Endothelial cell (in vitro differentiated cells): ENCODE measurements around the gene ATXN1. TPM values are rescaled to one million over a fixed set of nuclear protein-coding genes. Genes with fewer than 3 reads are reported as not detected.

ENCODE experiments used
- DNase-seq: peaks from one replicate; pipeline ENCODE4 v3.0.0; 2021; ENCODE audit warnings: low spot score
- H3K27ac Mint-ChIP-seq: one replicate; pipeline ENCODE4 v1.8.0; 2021; ENCODE audit warnings: mixed read lengths, inconsistent platforms; ENCODE audit not compliant: unreplicated experiment
- H3K27me3 Mint-ChIP-seq: one replicate; pipeline ENCODE4 v1.8.0; 2021; ENCODE audit warnings: mild to moderate bottlenecking, moderate library complexity, mixed read lengths, inconsistent platforms; ENCODE audit not compliant: unreplicated experiment
- H3K36me3 Mint-ChIP-seq: one replicate; pipeline ENCODE4 v1.8.0; 2021; ENCODE audit warnings: mild to moderate bottlenecking, low read depth, mixed read lengths, inconsistent platforms; ENCODE audit not compliant: unreplicated experiment
- H3K4me1 Mint-ChIP-seq: one replicate; pipeline ENCODE4 v1.8.0; 2021; ENCODE audit warnings: mild to moderate bottlenecking, mixed read lengths, inconsistent platforms; ENCODE audit not compliant: unreplicated experiment
- H3K4me3 Mint-ChIP-seq: one replicate; pipeline ENCODE4 v1.8.0; 2021; ENCODE audit warnings: mild to moderate bottlenecking, mixed read lengths, inconsistent platforms; ENCODE audit not compliant: unreplicated experiment
- H3K9me3 Mint-ChIP-seq: one replicate; pipeline ENCODE4 v1.8.0; 2021; ENCODE audit warnings: mixed read lengths, inconsistent platforms; ENCODE audit not compliant: unreplicated experiment
- total RNA-seq: library from RNA; stranded (reverse); fragmentation: NEBNext Ultra II Directional; extraction: Animal tissue kit (Norgen Biotek cat#: 25700); gene quantifications from one replicate; pipeline ENCODE4 v1.2.1, GENCODE V29; 2021; ENCODE audit not compliant: unreplicated experiment
- TF ChIP-seq, protein P1 (sequence below): fragments of 200-600 bp; sonication (generic); IDR thresholded peaks from one replicate; pipeline ENCODE4 v1.5.0; 2021; ENCODE audit warnings: antibody characterized with exemption; ENCODE audit not compliant: unreplicated experiment

ATXN1 gene
- total RNA-seq, 1 donor from 2014 or later, result 18.7 TPM

DNA sequence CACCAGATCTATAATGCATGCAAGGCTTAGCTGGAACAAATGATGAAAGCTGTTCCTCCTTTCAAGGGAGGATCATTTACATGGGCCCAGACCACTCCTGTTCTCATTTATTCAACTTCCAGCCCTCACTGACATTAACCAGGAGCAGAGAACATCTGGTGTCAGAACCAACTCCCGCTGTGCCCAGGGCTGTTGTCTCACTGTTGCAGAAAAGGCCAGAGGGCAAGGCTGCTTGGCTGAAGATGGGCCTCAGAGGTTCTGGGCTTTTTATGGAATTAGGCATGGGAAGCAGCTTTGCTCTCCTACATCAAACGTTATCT, 358.7 kb downstream of the ATXN1 start:
- no peaks in the 10 kb centered on the region for H3K9me3 Mint-ChIP-seq
- H3K36me3 Mint-ChIP-seq, result no peaks in the 10 kb centered on the region
- TF ChIP-seq, protein P1, sequence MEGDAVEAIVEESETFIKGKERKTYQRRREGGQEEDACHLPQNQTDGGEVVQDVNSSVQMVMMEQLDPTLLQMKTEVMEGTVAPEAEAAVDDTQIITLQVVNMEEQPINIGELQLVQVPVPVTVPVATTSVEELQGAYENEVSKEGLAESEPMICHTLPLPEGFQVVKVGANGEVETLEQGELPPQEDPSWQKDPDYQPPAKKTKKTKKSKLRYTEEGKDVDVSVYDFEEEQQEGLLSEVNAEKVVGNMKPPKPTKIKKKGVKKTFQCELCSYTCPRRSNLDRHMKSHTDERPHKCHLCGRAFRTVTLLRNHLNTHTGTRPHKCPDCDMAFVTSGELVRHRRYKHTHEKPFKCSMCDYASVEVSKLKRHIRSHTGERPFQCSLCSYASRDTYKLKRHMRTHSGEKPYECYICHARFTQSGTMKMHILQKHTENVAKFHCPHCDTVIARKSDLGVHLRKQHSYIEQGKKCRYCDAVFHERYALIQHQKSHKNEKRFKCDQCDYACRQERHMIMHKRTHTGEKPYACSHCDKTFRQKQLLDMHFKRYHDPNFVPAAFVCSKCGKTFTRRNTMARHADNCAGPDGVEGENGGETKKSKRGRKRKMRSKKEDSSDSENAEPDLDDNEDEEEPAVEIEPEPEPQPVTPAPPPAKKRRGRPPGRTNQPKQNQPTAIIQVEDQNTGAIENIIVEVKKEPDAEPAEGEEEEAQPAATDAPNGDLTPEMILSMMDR, result no peak
- DNase-seq, result no peak
- H3K27ac Mint-ChIP-seq, result no peak overlapping the region
- peaks cover 4% of the 10 kb centered on the region for H3K27me3 Mint-ChIP-seq
- H3K4me3 Mint-ChIP-seq, result no peak overlapping the region
- peaks cover 14% of the 10 kb centered on the region for H3K4me1 Mint-ChIP-seq

DNA sequence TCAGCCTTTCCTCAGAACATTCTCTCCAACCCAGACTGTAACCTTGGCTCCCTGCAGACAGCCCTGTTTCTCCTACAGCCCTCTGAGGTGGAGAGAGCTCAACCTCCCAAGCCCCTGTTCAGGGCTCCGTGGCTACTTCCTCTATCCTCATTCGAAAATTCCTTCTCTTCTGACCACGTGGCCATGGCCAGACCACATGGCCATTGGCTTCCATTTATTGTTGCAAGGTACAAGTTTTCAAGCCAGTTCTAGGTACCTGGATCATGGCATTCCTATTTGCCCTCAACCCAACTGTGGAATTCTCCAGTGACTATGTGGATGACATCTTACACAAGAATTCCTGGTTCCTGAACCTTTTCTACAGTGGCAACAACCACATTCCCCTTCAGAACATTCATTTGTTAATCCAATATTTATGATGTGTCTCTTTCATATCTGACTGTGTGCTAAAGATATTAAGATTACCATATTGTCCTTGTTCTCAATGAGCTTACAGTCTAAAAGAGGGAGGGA, 361.0 kb downstream of the ATXN1 start:
- no peak for DNase-seq
- Mint-ChIP-seq H3K27me3 (peaks cover 4% of the 10 kb centered on the region), H3K36me3 (no peaks in the 10 kb centered on the region), H3K9me3 (no peaks in the 10 kb centered on the region), H3K4me3 (no peak overlapping the region), H3K4me1 (peaks cover 9% of the 10 kb centered on the region), H3K27ac (no peak overlapping the region)
- TF ChIP-seq, protein P1, result no peak

DNA sequence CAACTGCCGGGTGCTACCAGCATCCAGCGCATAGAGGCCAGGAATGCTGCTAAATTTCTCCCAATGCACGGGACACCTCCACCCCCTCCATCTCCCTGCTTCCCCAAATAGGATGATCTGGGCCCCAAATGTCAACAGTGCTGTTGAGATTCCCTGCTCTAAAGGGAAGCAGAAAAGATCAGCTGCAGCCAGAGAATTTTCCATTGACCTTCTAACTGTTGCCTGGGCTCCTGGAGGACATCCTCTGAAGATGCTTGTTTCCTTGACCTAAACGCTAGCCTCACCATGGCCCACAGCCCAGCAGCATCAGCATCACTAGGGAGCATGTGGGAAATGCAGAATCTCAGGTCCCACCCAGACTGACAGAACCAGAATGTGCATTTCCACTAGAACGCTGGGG, 361.6 kb downstream of the ATXN1 start:
- TF ChIP-seq, protein P1, result no peak
- Mint-ChIP-seq H3K36me3 (no peaks in the 10 kb centered on the region), H3K27ac (no peak overlapping the region), H3K4me3 (no peak overlapping the region), H3K9me3 (no peaks in the 10 kb centered on the region), H3K4me1 (peaks cover 6% of the 10 kb centered on the region), H3K27me3 (peaks cover 4% of the 10 kb centered on the region)
- no peak for DNase-seq

DNA sequence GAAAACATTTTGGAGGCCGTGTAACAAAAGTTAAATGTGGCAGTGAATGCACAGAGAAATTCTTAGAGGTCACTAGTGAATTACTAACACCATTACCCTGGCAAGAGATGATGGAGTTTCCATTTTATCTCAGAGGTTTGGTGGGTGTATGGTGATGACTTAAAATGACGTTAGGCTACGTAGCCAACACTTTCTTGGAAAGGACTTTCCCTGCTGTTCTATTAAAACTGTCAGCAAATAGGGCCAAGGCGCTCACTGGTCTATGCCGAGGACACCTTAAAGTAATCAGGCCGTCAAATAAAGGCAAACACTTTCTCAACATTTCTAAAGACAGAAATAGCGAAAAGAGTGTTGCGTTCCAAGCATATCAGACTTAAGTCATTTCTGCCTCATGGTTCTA, 362.1 kb downstream of the ATXN1 start:
- Mint-ChIP-seq H3K27ac (no peak overlapping the region), H3K27me3 (peaks cover 4% of the 10 kb centered on the region), H3K4me3 (no peak overlapping the region), H3K4me1 (peaks cover 3% of the 10 kb centered on the region), H3K36me3 (no peaks in the 10 kb centered on the region), H3K9me3 (no peaks in the 10 kb centered on the region)
- TF ChIP-seq, protein P1, result no peak
- no peak for DNase-seq

DNA sequence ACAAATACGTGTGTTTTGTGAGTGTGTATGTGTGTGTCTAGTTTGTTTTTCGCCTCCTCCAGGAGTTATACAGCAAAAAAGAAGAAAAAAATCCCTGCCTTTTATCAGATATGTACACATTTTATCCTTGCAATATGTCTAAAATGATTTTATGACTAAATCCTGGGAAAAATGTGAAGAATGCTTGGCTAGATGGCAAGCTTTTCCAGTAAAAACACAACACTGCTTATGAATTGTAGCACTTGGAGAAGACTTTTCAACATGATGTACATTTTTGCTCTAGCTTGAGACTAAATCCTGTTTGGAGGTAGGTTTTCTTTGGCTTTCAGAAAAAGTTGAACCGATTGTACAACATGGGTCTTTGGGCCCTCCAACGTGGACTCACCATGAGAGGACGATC, 362.7 kb downstream of the ATXN1 start:
- Mint-ChIP-seq H3K27me3 (peaks cover 4% of the 10 kb centered on the region), H3K4me3 (no peak overlapping the region), H3K9me3 (no peaks in the 10 kb centered on the region), H3K36me3 (no peaks in the 10 kb centered on the region), H3K27ac (no peak overlapping the region), H3K4me1 (no peaks in the 10 kb centered on the region)
- no peak for DNase-seq
- TF ChIP-seq, protein P1, result no peak
